Measurements from ENCODE around the gene CTTNBP2NL. TPM values are rescaled to one million over a fixed set of nuclear protein-coding genes. Genes with fewer than 3 reads are reported as not detected.
"Not testable (repeated sequence)": the region's sequence is repeated elsewhere in the genome, so short reads cannot be mapped to it uniquely, and the experiment has no call there.

CTTNBP2NL gene
- total and polyA plus RNA-seq, 9 donors: 8.1 to 35.7 (median 28.3) TPM

- intact Hi-C loops (cut with DNase I): no loop called here
Observed at GRCh38 chr1:112423207-112423606, 27.2 kb downstream of the CTTNBP2NL start.

DNA sequence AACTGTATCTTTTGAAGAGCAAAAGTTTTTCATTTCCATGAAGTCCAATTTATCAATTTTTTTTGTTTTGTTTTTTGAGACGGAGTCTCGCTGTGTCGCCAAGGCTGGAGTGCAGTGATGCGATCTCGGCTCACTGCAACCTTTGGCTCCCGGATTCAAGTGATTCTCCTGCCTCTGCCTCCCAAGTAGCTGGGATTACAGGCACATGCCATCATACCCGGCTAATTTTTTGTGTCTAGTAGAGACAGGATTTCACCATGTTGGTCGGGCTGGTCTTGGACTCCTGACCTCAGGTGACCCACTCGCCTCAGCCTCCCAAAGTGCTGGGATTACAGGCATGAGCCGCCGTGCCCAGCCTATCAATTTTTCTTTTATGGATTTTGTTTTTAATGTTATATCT, 27.7 kb downstream of the CTTNBP2NL start:
- H3K4me3 ChIP-seq; intact Hi-C loops (cut with DNase I); H3K36me3 ChIP-seq; DNase-seq; H3K4me1 ChIP-seq (ENCODE audit: insufficient read depth); H3K27ac ChIP-seq; H3K9me3 ChIP-seq; H3K27me3 ChIP-seq: not testable (repeated sequence)
- 80 to 86% (median 82%) methylated on average over 11 of the region's 11 CpGs for WGBS, 3 donors

More at GRCh38 chr1:112423207-112423606, 27.2 kb downstream of the CTTNBP2NL start:
- 54 to 71% (median 54%) methylated on average over 1 of the region's 1 CpG for WGBS, 3 donors
- H3K27ac ChIP-seq: no peak overlapping the region
- H3K36me3 ChIP-seq: no peaks in the 10 kb centered on the region
- H3K4me3 ChIP-seq: no peak overlapping the region
- no peaks in the 10 kb centered on the region for H3K9me3 ChIP-seq
- no peak for DNase-seq
- no peak for TF ChIP-seq CTCF (IDR thresholded peaks at IDR 0.05)
- TF ChIP-seq EP300 (IDR thresholded peaks at IDR 0.05): no peak
- no peak for TF ChIP-seq POLR2A (IDR thresholded peaks at IDR 0.05)
- no peaks in the 10 kb centered on the region for H3K4me1 ChIP-seq (ENCODE audit: insufficient read depth)
- no peaks in the 10 kb centered on the region for H3K27me3 ChIP-seq

GRCh38 chr1:112429749-112430148, 33.7 kb downstream of the CTTNBP2NL start:
- TF ChIP-seq CTCF (IDR thresholded peaks at IDR 0.05) (no peak), EP300 (IDR thresholded peaks at IDR 0.05) (no peak), POLR2A (IDR thresholded peaks at IDR 0.05) (no peak)
- no peak overlapping the region for H3K27ac ChIP-seq
- no peaks in the 10 kb centered on the region for H3K9me3 ChIP-seq
- no peaks in the 10 kb centered on the region for H3K27me3 ChIP-seq
- intact Hi-C loops (cut with DNase I): no loop called here
- H3K36me3 ChIP-seq: no peaks in the 10 kb centered on the region
- no peaks in the 10 kb centered on the region for H3K4me1 ChIP-seq (ENCODE audit: insufficient read depth)
- no peak for DNase-seq
- H3K4me3 ChIP-seq: no peak overlapping the region
- WGBS, 3 donors: 85 to 94% (median 88%) methylated on average over 1 of the region's 1 CpG

- H3K4me1 ChIP-seq (ENCODE audit: insufficient read depth): no peaks in the 10 kb centered on the region
- no peaks in the 10 kb centered on the region for H3K27me3 ChIP-seq
- no peak overlapping the region for H3K27ac ChIP-seq
- no peaks in the 10 kb centered on the region for H3K36me3 ChIP-seq
- TF ChIP-seq CTCF (IDR thresholded peaks at IDR 0.05) (no peak), POLR2A (IDR thresholded peaks at IDR 0.05) (no peak), EP300 (IDR thresholded peaks at IDR 0.05) (no peak)
- WGBS, 3 donors: 12 to 29% (median 28%) methylated on average over 1 of the region's 1 CpG
- no peak overlapping the region for H3K4me3 ChIP-seq
- intact Hi-C loops (cut with DNase I): no loop called here
- no peak for DNase-seq
- H3K9me3 ChIP-seq: no peaks in the 10 kb centered on the region
Observed at GRCh38 chr1:112431038-112431437, 35.0 kb downstream of the CTTNBP2NL start.

DNA sequence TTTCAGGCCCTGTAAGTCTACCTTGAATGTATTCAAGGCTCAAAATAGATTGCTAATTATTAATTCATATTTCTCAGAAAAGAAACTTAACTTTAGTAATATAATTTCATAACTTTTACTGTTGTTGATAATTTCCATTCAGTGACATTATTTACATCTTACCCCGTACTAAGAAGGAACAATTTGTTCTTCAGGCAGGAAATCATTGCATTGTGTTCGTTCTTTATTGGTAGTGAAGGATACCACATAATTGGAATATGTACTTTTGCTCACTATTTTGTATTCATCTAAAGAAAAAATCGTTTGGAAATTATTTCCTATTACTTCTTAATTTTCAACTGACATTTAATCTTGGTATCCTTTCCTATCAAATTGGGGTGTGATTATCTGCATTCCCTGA, 39.4 kb downstream of the CTTNBP2NL start:
- intact Hi-C loops (cut with DNase I): no loop called here
- H3K4me3 ChIP-seq: no peak overlapping the region
- TF ChIP-seq EP300 (IDR thresholded peaks at IDR 0.05) (no peak), POLR2A (IDR thresholded peaks at IDR 0.05) (no peak), CTCF (IDR thresholded peaks at IDR 0.05) (no peak)
- H3K27ac ChIP-seq: no peak overlapping the region
- no peak for DNase-seq
- peaks cover 6% of the 10 kb centered on the region for H3K4me1 ChIP-seq (ENCODE audit: insufficient read depth)
- H3K27me3 ChIP-seq: no peaks in the 10 kb centered on the region
- WGBS, 3 donors: 21 to 40% (median 26%) methylated on average over 3 of the region's 3 CpGs
- no peaks in the 10 kb centered on the region for H3K36me3 ChIP-seq
- H3K9me3 ChIP-seq: no peaks in the 10 kb centered on the region

Data from ovary (tissue), 9 donors.